AG04450 (cell line): ENCODE data around the gene CNTROB. TPM values are rescaled to one million over a fixed set of nuclear protein-coding genes. Genes with fewer than 3 reads are reported as not detected.

Experiments used
- CTCF ChIA-PET: fragments of 300-600, 350-600 bp; formaldehyde crosslinking; extraction: SDS; loops from one replicate; lab custom pipeline; 2022; ENCODE audit warnings: antibody characterized with exemption, inconsistent platforms; lab: Charles Lee
- POLR2A ChIA-PET: fragments of 350-600 bp; formaldehyde crosslinking; extraction: SDS; loops from one replicate; lab custom pipeline; 2021; ENCODE audit warnings: antibody characterized with exemption, inconsistent platforms; lab: Yijun Ruan, JAX
- DNase-seq: peaks from one replicate; pipeline ENCODE4 v3.0.0-alpha.2; 2011; ENCODE audit warnings: low read depth, low spot score
- H3K27ac ChIP-seq: one replicate; pipeline ENCODE4 v1.5.1; 2012; ENCODE audit warnings: low read depth, low read length, control low read depth
- H3K27me3 ChIP-seq: one replicate; pipeline ENCODE4 v1.6.0; 2012; ENCODE audit warnings: low read length; ENCODE audit not compliant: control insufficient read depth, insufficient read depth
- H3K4me3 ChIP-seq: 2 replicates; pipeline ENCODE4 v1.5.1; 2011; ENCODE audit warnings: mild to moderate bottlenecking, low read depth, low read length, control low read depth
- H3K9me3 ChIP-seq: 2 replicates; pipeline ENCODE4 v1.5.1; 2012; ENCODE audit warnings: low read length; ENCODE audit not compliant: control insufficient read depth, insufficient read depth
- CTCF ChIP-seq: IDR thresholded peaks from 2 replicates; pipeline ENCODE4 v1.5.1; 2011; ENCODE audit warnings: low read depth, low read length, control low read depth, inconsistent platforms
- polyA plus RNA-seq: library from polyadenylated mRNA; depleted of rRNA; stranded (reverse); fragments of >200 nt; gene quantifications from 2 replicates; pipeline ENCODE4 v1.2.3, GENCODE V29; 2011

CNTROB gene
- polyA plus RNA-seq, 1 experiment: 11.3 TPM

DNA sequence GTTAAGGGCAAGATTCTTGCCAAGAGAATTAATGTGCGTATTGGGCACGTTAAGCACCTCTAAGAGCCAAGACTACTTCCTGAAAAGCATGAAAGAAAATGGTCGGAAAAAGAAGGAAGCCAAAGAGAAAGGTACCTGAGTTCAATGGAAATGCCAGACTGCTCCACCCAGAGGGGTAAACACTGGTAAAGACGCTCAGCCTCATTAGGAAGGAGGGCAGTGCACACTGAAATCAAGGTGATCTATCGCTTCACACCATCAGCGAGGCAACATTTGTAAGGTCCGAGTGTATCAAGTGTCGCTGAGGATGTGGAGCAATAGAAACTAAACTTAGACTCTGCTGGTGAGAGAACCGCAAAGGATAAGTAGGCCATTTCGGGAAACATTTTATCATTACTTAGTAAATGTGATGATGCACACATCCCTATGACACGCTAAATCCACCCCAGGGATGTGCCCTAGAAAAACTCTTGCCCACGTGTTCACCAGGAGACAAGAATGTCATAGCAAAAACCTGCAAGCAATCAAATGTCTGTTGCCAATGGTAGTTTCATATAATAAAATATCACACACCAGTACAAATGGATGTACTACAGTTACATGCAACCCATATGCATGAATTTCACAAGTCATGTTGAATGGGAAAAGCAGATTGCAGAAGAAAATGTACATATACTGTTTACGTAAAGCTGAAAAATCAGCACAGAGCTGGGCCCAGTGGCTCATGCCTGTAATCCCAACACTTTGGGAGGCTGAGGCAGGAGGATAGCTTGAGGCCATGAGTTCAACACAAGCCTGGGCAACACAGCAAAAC is 23.6 kb downstream of the CNTROB start:
- no peak overlapping the region for H3K27ac ChIP-seq
- peaks cover 8% of the 10 kb centered on the region for H3K27me3 ChIP-seq
- TF ChIP-seq CTCF: no peak
- POLR2A ChIA-PET: no interaction called here
- no peaks in the 10 kb centered on the region for H3K9me3 ChIP-seq
- H3K4me3 ChIP-seq: no peak overlapping the region
- DNase-seq: no peak
- CTCF ChIA-PET: interaction anchor here (0.6 to 1.1 kb wide), 3 partner anchors 13 to 204 kb away, joined by 3 to 8 read pairs (median 4); no protein-coding TSS in a partner anchor

- Histone ChIP-seq H3K4me3 (no peak overlapping the region), H3K27me3 (peaks cover 14% of the 10 kb centered on the region), H3K9me3 (no peaks in the 10 kb centered on the region), H3K27ac (no peak overlapping the region)
- ChIA-PET CTCF (interaction anchor here (0.6 to 1.1 kb wide), 5 partner anchors 13 to 205 kb away, joined by 3 to 8 read pairs (median 4); no protein-coding TSS in a partner anchor), POLR2A (no interaction called here)
- no peak for DNase-seq
- TF ChIP-seq CTCF: no peak
These were observed 24.4 kb downstream of the CNTROB start for GRCh38 chr17:7956228-7956965.

- no peak for DNase-seq
- no peak for TF ChIP-seq CTCF
- POLR2A ChIA-PET: no interaction called here
- Histone ChIP-seq H3K27ac (no peak overlapping the region), H3K27me3 (peaks cover 19% of the 10 kb centered on the region), H3K4me3 (no peak overlapping the region), H3K9me3 (no peaks in the 10 kb centered on the region)
- CTCF ChIA-PET: interaction anchor here (1.2 kb wide), 1 partner anchor 30 kb away, joined by 4 read pairs; no protein-coding TSS in a partner anchor
These were observed 27.7 kb downstream of the CNTROB start for GRCh38 chr17:7959503-7960253.

GRCh38 chr17:7961421-7961820 is 29.4 kb downstream of the CNTROB start:
- no peak for DNase-seq
- no peak for TF ChIP-seq CTCF
- CTCF ChIA-PET: interaction anchor here (1.1 to 1.5 kb wide), 2 partner anchors 12 to 29 kb away, joined by 4 read pairs; no protein-coding TSS in a partner anchor
- H3K27ac ChIP-seq: no peak overlapping the region
- H3K9me3 ChIP-seq: no peaks in the 10 kb centered on the region
- POLR2A ChIA-PET: no interaction called here
- peaks cover 19% of the 10 kb centered on the region for H3K27me3 ChIP-seq
- no peak overlapping the region for H3K4me3 ChIP-seq
